NCI-H1694 (cell line): ENCODE measurements around the gene AMPD2.

ENCODE experiments used
- DNase-seq: peaks from one replicate; lab custom pipeline; 2025; lab: John Stamatoyannopoulos, UW

The AMPD2 gene

GRCh38 chr1:109630898-109631512, 11.4 kb downstream of the AMPD2 start:
- no peak for DNase-seq

- DNase-seq: peak; percentile 55
Observed at GRCh38 chr1:109631513-109632505, 12.2 kb downstream of the AMPD2 start.

GRCh38 chr1:109632671-109633346, 13.2 kb downstream of the AMPD2 start:
- DNase-seq: peak; percentile 89

DNA sequence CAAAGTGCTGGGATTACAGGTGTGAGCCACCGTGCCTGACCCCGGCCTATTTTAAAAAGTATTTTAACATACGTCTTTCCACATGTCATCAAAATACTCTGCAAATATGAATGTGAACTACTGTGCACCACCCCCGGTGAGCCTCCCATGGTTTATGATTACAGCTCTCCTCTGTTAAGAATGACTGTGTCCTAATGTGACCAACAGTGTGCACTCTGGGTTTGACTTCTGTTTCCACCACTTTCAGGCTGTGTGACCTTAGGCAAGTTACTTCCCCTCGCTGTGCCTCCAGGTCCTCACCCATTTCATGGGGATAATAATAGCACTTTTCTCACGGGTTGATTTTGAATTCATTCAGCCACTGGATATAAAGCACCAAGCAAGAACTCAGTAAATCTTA, 14.7 kb downstream of the AMPD2 start:
- DNase-seq: no peak

GRCh38 chr1:109634771-109635750, 15.4 kb downstream of the AMPD2 start:
- DNase-seq: no peak

GRCh38 chr1:109635862-109636200, 16.2 kb downstream of the AMPD2 start:
- DNase-seq: no peak

GRCh38 chr1:109636201-109636952, 16.7 kb downstream of the AMPD2 start:
- no peak for DNase-seq

GRCh38 chr1:109637446-109637845, 17.8 kb downstream of the AMPD2 start:
- DNase-seq: no peak

DNA sequence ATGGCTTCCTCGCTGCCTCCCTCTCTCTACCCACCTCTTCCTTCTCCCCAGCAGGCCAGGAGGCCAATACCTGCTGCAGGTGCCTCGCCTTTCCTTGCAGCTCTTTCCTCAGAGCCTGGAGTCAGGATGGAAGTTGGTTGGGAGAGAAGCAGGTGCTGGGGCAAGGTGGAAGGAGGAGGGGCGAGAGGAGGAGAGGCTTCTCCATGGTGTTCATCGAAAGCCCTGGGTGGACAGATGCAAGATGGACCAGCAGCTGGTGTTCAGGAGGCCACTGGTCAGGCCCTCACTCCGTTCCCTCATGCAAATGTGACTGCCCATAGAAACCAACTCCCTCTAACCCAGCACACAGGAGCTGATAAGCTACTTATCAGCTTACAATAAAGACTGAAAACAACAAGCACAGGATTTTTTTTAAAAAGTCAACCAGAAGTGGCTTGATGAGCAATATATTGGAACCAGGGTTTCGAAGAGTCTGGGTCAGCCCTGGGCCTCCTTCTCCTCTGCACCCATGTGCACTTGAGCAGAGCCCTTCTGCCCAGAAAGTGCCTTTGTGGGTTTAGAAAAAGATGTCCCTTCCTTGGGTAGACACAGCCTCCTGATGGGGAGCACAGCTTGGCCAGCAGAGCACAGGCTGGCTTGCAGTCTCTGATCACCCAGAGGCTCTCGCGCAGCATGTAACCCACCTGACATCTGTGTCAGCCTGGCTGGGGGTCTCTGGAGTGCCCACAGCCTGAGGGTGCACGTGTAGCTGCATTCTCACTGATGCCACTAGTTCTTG, 19.6 kb downstream of the AMPD2 start:
- no peak for DNase-seq

GRCh38 chr1:109639841-109640184, 20.2 kb downstream of the AMPD2 start:
- DNase-seq: no peak

DNA sequence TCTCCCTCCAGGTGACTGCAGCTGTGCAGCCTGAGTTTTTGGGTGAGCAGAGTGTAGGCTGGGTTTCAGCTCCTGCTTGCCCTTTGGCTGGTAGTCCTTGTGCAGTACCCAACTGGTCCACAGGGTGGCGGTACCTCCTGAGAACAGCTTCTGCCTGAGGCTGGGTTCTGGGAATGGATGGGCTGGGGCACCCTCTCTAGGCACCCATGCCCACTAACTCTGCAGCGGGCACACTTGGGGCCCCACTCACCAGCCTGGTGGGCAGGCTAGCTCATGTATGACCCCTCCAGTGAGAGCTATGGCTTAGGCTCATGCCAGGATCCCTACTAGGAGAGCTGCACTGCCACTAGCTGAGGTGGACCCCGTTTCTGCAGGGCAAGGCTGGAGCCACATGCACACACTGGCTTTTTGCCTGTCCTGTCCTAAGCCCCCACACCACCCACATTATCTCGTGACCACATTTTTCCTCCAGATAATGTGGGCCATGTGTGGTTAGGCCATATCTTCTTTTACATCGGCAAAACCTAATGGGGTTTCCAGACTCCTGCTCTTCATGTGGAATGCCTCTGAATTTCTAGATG, 20.7 kb downstream of the AMPD2 start:
- peak; percentile 77 for DNase-seq

GRCh38 chr1:109641078-109641740, 21.6 kb downstream of the AMPD2 start:
- no peak for DNase-seq

DNA sequence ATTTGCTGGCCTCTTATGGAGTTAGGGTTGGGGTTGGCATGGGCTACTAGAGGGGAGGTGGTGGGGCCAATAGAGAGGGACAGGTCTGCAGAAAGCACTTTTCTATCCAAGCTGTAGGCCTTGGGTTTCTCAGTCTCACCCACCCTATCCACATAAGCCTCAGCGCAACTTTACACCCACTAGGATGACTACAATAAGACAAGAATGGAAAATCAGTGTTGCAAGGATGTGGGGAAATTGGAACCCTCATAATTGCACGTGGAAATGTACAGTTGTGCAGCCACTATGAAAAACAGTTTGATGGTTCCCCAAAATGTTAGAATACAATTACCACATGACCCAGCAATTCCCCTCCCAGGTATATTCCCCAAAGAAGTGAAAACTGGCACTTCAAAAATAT, 22.2 kb downstream of the AMPD2 start:
- no peak for DNase-seq

- DNase-seq: no peak
Observed at GRCh38 chr1:109642626-109643025, 23.0 kb downstream of the AMPD2 start.

- peak; percentile 59 for DNase-seq
Observed at GRCh38 chr1:109643385-109644230, 24.0 kb downstream of the AMPD2 start.

- no peak for DNase-seq
Observed at GRCh38 chr1:109644670-109645069, 25.0 kb downstream of the AMPD2 start.

GRCh38 chr1:109649491-109649914, 29.9 kb downstream of the AMPD2 start:
- peak; percentile 27 for DNase-seq

DNA sequence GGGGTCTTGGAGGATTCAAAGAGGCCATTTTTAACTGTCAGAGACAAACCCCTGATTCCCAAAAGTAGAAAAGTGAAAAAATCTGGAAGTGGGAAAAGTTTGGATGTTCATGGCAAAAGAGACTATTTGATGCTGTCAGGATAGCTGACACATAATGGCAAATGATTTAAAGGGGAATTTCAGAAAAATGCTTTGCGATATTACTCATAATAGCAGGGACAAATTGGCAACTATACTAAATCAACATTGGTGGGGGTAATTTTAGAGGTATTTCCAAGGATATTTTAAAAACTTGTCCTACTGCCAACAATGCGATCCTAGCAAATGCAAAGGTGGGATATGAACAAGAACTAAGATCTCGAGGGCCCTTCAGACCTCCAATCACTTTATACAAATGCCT, 31.0 kb downstream of the AMPD2 start:
- DNase-seq: no peak
